ENCODE data around the gene ST6GAL1. TPM values are rescaled to one million over a fixed set of nuclear protein-coding genes. Genes with fewer than 3 reads are reported as not detected.
"Not testable (repeated sequence)": the region's sequence is repeated elsewhere in the genome, so short reads cannot be mapped to it uniquely, and the experiment has no call there.

Gene ST6GAL1
- total and polyA plus RNA-seq, 12 donors: 7.2 to 95.0 (median 55.4) TPM

DNA sequence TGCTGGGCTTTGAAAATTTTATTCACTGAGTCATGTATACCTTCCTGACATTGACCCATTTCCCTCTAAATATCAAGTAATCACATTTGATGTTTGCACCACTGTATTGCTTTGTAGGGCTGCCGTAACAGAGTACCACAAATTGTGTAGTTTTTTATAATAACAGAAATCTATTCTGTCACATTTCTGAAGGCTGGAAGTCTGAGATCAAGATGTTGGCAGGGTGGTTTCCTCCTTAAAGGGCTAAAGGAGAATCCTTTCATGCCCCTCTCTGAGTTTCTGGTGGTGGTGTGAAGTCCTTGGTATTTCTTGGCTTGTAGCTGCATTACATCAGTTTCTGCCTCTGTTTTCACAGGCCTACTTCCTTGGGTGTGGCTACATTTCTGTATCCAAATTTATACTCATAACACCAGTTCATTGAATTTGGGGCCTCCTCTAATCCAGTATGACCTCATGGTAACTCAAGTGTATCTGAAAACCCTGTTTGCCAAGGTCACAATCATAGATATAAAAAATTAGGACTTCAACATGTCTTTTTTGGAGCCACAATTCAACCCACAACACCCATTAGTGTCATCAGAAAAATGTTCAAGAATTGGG, 29.1 kb upstream of the ST6GAL1 start:
- 60 to 71% (median 70%) methylated on average over 1 of the region's 1 CpG for WGBS, 4 donors

DNA sequence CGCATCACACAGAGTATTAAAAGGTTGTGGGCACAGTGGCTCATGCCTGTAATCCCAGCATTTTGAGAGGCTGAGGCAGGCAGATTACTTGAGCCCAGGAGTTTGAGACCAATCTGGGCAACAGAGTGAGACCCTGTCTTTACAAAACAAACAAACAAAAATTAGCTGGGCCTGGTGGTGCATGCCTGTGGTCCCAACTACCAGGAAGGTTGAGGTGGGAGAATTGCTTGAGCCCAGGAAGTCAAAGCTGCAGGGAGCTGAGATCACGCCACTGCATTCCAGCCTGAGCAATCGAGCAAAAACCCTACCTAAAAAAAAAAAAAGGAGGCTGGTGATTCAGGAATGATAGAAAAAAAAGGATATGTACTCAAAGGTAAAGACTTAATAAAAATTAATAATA, 28.2 kb upstream of the ST6GAL1 start:
- Histone ChIP-seq H3K4me3 (no peak overlapping the region), H3K4me1 (replicated peaks in 1 of 2) (no peaks in the 10 kb centered on the region), H3K27me3 (no peaks in the 10 kb centered on the region), H3K9me3 (replicated peaks in 1 of 3) (no peaks in the 10 kb centered on the region), H3K36me3 (replicated peaks in 1 of 2) (no peaks in the 10 kb centered on the region), H3K27ac (no peak overlapping the region)
- intact Hi-C loops (cut with DNase I): no loop called here
- TF ChIP-seq, protein P1, sequence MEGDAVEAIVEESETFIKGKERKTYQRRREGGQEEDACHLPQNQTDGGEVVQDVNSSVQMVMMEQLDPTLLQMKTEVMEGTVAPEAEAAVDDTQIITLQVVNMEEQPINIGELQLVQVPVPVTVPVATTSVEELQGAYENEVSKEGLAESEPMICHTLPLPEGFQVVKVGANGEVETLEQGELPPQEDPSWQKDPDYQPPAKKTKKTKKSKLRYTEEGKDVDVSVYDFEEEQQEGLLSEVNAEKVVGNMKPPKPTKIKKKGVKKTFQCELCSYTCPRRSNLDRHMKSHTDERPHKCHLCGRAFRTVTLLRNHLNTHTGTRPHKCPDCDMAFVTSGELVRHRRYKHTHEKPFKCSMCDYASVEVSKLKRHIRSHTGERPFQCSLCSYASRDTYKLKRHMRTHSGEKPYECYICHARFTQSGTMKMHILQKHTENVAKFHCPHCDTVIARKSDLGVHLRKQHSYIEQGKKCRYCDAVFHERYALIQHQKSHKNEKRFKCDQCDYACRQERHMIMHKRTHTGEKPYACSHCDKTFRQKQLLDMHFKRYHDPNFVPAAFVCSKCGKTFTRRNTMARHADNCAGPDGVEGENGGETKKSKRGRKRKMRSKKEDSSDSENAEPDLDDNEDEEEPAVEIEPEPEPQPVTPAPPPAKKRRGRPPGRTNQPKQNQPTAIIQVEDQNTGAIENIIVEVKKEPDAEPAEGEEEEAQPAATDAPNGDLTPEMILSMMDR (IDR thresholded peaks at IDR 0.05): no peak
- no peak for TF ChIP-seq POLR2A (IDR thresholded peaks at IDR 0.05)
- DNase-seq: no peak
- WGBS, 4 donors: 73 to 93% (median 79%) methylated on average over 3 of the region's 3 CpGs

More for the DNA sequence above, 29.1 kb upstream of the ST6GAL1 start:
- H3K9me3 ChIP-seq (replicated peaks in 1 of 3): no peaks in the 10 kb centered on the region
- H3K4me1 ChIP-seq (replicated peaks in 1 of 2): no peaks in the 10 kb centered on the region
- no peak for TF ChIP-seq POLR2A (IDR thresholded peaks at IDR 0.05)
- TF ChIP-seq, protein P1 (IDR thresholded peaks at IDR 0.05): no peak
- no peak for DNase-seq
- no peak overlapping the region for H3K27ac ChIP-seq
- intact Hi-C loops (cut with DNase I): no loop called here
- H3K36me3 ChIP-seq (replicated peaks in 1 of 2): no peaks in the 10 kb centered on the region
- H3K27me3 ChIP-seq: no peaks in the 10 kb centered on the region
- no peak overlapping the region for H3K4me3 ChIP-seq

DNA sequence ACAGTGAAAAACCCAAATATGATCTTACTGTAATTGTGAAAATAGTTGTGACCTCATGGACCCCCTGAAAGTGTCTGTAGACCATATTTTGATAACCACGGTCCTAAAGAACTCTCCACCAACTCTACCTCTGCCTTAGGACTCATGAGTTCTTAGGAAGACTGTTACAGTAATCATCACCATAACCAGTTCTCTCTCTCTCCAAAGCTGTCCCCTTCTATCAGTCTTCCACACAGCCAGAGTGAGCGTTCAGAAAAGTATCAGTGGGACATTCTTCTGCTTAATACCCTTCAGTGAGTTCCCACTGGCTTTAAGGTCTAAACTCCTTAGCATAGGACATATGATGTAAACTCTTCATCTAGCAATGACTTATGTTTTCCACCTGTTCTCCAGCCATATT, 27.6 kb upstream of the ST6GAL1 start:
- H3K4me3 ChIP-seq: no peak overlapping the region
- H3K9me3 ChIP-seq (replicated peaks in 1 of 3): no peaks in the 10 kb centered on the region
- H3K27ac ChIP-seq: no peak overlapping the region
- intact Hi-C loops (cut with DNase I): no loop called here
- no peaks in the 10 kb centered on the region for H3K36me3 ChIP-seq (replicated peaks in 1 of 2)
- no peak for TF ChIP-seq POLR2A (IDR thresholded peaks at IDR 0.05)
- TF ChIP-seq, protein P1 (IDR thresholded peaks at IDR 0.05): no peak
- no peaks in the 10 kb centered on the region for H3K27me3 ChIP-seq
- WGBS, 4 donors: 85 to 100% (median 90%) methylated on average over 2 of the region's 2 CpGs
- no peaks in the 10 kb centered on the region for H3K4me1 ChIP-seq (replicated peaks in 1 of 2)
- DNase-seq: no peak

DNA sequence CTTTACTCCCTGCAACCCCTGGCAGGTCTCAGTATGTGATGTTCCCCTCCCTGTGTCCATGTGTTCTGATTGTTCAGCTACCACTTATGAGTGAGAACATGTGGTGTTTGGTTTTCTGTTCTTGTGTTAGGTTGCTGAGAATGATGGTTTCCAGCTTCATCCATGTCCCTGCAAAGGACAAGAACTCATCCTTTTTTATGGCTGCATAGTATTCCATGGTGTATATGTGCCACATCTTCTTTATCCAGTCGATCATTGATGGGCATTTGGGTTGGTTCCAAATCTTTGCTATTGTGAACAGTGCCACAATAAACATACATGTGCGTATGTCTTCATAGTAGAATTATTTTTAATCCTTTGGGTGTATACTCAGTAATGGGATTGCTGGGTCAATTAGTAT, 26.6 kb upstream of the ST6GAL1 start:
- H3K9me3 ChIP-seq (replicated peaks in 1 of 3); H3K27ac ChIP-seq; H3K27me3 ChIP-seq; H3K36me3 ChIP-seq (replicated peaks in 1 of 2); intact Hi-C loops (cut with DNase I); DNase-seq; H3K4me1 ChIP-seq (replicated peaks in 1 of 2); H3K4me3 ChIP-seq: not testable (repeated sequence)
- 73 to 100% (median 83%) methylated on average over 2 of the region's 2 CpGs for WGBS, 4 donors

DNA sequence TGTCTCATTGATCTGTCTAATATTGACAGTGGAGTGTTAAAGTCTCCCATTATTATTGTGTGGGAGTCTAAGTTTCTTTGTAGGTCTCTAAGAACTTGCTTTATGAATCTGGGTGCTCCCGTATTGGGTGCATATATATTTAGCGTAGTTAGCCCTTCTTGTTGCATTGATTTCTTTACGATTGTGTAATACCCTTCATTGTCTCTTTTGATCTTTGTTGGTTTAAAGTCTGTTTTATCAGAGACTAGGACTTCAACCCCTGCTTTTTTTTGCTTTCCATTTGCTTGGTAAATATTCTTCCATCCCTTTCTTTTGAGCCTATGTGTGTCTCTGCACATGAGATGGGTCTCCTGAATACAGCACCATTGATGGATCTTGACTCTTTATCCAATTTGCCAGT, 23.3 kb upstream of the ST6GAL1 start:
- DNase-seq; H3K36me3 ChIP-seq (replicated peaks in 1 of 2): not testable (repeated sequence)
- WGBS, 4 donors: 85 to 99% (median 93%) methylated on average over 3 of the region's 3 CpGs

More for the DNA sequence above, 23.3 kb upstream of the ST6GAL1 start:
- H3K4me3 ChIP-seq; H3K27me3 ChIP-seq; H3K4me1 ChIP-seq (replicated peaks in 1 of 2); H3K9me3 ChIP-seq (replicated peaks in 1 of 3); intact Hi-C loops (cut with DNase I); H3K27ac ChIP-seq: not testable (repeated sequence)
